GM12864 (cell line): ENCODE measurements around the gene ROPN1L.

Experiments used
- DNase-seq: peaks from one replicate; pipeline ENCODE4 v3.0.0-alpha.2; 2011; ENCODE audit warnings: low read depth
- H3K4me3 ChIP-seq: 2 replicates; pipeline ENCODE4 v1.5.1; 2011; ENCODE audit warnings: mild to moderate bottlenecking, low read depth, low read length, control low read depth
- TF ChIP-seq, protein P1 (sequence below): IDR thresholded peaks from 2 replicates; pipeline ENCODE4 v1.5.1; 2011; ENCODE audit warnings: low read depth, mild to moderate bottlenecking, moderate library complexity, low read length, control low read depth, inconsistent platforms; ENCODE audit errors: missing control alignments

The ROPN1L gene

DNA sequence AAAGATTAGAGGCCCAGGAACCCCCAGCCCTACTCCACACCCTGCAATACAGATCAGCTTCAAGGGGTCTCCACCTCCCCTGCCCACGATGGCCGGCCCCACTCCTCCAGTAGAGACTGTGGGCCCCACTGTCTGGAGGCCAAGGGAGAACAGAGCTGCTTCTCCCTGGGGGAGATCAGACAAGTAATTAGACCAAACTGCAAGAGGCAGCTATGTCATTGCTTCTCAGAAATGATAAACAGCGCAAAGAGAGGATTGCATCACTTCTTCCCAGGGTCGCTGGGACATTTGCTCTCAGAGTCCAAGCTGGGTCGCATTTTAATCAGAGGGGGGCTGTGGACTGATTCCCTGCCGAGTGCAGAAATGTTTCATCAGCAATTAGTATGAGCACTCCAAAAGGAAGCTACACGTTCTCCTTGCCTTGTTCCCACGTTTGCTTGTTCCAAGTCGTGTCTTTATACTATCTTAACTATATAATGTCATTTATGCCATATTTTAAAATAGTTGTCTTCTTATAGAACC lies 59.9 kb downstream of the ROPN1L start:
- no peak overlapping the region for H3K4me3 ChIP-seq
- DNase-seq: no peak
- TF ChIP-seq, protein P1, sequence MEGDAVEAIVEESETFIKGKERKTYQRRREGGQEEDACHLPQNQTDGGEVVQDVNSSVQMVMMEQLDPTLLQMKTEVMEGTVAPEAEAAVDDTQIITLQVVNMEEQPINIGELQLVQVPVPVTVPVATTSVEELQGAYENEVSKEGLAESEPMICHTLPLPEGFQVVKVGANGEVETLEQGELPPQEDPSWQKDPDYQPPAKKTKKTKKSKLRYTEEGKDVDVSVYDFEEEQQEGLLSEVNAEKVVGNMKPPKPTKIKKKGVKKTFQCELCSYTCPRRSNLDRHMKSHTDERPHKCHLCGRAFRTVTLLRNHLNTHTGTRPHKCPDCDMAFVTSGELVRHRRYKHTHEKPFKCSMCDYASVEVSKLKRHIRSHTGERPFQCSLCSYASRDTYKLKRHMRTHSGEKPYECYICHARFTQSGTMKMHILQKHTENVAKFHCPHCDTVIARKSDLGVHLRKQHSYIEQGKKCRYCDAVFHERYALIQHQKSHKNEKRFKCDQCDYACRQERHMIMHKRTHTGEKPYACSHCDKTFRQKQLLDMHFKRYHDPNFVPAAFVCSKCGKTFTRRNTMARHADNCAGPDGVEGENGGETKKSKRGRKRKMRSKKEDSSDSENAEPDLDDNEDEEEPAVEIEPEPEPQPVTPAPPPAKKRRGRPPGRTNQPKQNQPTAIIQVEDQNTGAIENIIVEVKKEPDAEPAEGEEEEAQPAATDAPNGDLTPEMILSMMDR: no peak

DNA sequence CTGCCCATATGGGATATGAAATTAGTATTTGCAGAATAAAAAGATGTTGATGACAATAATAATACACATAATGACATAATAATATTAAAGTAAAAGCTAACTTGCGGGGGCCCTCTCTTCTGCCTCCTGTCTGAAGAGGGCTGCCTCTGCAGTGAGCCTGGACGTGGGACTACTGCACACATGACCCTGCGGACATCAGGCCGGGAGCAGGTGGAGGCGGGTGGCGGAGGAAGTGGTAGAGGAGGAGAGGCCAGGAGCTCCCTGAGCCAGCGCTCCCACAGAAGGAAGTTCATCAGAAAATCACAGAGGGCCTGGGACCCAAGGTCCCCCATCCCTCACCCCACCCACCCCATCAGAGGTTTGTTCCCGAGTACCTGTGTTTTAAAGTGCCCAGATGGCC lies 60.5 kb downstream of the ROPN1L start:
- no peak for DNase-seq
- TF ChIP-seq, protein P1: no peak
- H3K4me3 ChIP-seq: no peak overlapping the region

DNA sequence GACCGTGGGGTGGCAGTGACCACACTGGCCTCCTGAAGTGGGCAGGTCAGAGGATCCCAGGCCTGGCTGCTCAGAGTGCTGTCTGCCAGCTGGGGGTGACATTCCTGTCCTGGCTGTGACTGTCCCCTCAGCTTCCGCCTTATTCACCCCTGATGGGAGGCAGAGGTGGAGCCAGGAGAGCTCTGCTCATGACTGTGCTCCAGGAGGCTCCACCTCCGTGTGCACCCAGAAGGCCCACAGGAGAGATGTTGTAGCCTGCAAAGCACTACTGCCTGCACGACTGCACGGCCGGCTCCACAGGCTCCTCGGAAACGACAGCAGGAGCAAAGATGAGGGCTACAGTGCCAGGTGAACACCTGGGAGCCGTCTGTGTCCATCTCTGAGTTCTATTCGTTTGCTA lies 60.9 kb downstream of the ROPN1L start:
- no peak overlapping the region for H3K4me3 ChIP-seq
- TF ChIP-seq, protein P1: no peak
- DNase-seq: no peak

- TF ChIP-seq, protein P1: no peak
- no peak for DNase-seq
- no peak overlapping the region for H3K4me3 ChIP-seq
Measured at GRCh38 chr5:10503321-10503720, 61.6 kb downstream of the ROPN1L start.

DNA sequence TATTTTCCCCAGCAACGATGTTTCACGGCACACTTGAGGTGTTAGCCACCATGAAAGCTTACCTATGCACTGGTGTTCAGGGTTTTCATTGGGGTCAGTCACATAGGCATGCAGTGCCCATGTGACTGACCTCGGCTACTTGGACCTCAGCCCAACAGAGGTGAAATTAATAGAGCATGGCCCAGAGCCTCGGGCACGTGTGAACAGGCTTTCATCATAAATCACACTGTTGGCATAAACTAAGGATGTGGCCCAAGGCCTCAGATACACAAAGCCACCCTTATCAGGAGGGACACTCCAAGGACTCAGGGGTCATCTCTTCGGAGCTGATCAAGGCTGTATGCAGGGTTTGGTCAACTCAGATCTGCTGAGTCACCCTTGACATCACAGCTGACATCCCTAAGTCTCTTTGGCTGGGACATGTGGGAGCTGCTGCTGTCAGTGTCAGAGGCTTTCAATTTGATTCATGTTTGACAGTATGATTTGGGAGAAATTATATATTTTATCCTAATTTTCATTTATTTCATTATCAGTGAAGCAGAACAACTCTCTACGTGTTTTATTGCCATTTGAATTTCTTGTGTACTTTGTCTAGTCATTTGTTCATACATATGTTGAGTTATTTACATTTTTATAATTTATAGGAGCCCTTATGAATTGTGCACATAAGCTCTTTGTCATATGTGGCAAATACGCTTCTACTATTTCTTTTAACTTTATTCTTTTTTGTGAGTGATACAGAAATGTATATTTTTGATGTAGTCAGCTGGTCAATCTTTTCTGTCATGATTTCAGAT lies 62.5 kb downstream of the ROPN1L start:
- H3K4me3 ChIP-seq: no peak overlapping the region
- TF ChIP-seq, protein P1: no peak
- DNase-seq: no peak

DNA sequence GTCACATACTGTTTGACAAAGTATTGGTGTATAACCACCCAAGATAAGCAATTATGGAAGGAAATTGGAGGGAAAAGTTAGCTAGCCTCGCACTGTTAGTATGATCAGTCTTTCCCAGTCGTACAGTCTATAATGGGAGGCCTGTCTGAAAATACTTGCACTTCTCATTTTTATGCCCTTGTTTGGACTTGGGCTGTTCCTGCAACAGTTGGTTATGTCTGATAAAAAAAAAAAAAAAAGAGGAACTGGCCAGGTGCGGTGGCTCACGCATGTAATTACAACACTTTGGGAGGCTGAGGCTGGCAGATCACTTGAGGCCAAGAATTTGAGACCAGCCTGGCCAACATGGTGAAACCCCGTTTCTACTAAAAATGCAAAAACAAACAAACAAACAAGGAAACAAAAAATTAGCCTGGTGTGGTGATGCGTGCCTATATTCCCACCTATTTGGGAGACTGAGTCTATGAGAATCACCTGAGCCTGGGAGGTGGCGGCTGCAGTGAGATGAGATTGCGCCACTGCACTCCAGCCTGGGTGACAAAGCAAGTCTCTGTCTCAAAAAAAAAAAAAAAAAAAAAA lies 63.9 kb downstream of the ROPN1L start:
- TF ChIP-seq, protein P1: no peak
- H3K4me3 ChIP-seq: no peak overlapping the region
- DNase-seq: no peak
